ENCODE data around the gene DHH. TPM values are rescaled to one million over a fixed set of nuclear protein-coding genes. Genes with fewer than 3 reads are reported as not detected.
A peak's percentile ranks its signal among the peaks of the same experiment; 100 is the strongest.

The DHH gene
- total and polyA plus RNA-seq, 9 of the 15 experiments (the other 6 are each of a cell fraction or from before 2014, with no cell fraction given), result 0.07 to 2.6 (median 0.54) TPM

- H3K9me3 ChIP-seq (replicated peaks; ENCODE audit: control insufficient read depth, insufficient read depth, low read depth, low read length), result no peaks in the 10 kb centered on the region
- POLR2A ChIA-PET, result interaction anchor here (0.7 to 3.4 kb wide), 11 partner anchors 8 to 88 kb away, joined by 3 to 13 read pairs (median 4); partner anchors contain the start of genes RHEBL1 and TUBA1B
- CTCF ChIA-PET (ENCODE audit: low intra/inter-chr PET ratio), result interaction anchor here (0.7 kb wide), 1 partner anchor 26 kb away, joined by 3 read pairs; no protein-coding TSS in a partner anchor
- no peak overlapping the region for H2AFZ ChIP-seq (ENCODE audit: low read depth, low read length)
- H3K9me1 ChIP-seq (ENCODE audit: control insufficient read depth, insufficient read depth, low read length), result no peaks in the 10 kb centered on the region
- FAIRE-seq (no peak), DNase-seq (ENCODE audit: extremely low read depth in 1 of 4, low spot score in 3 of 4) (no peak), ATAC-seq (no peak)
- in situ Hi-C loops (cut with MboI) (no loop called here), intact Hi-C loops (cut with micrococcal nuclease) (no loop called here)
- no peaks in the 10 kb centered on the region for H3K79me2 ChIP-seq (ENCODE audit: control insufficient read depth, insufficient read depth, low read length)
- H3K27ac ChIP-seq (ENCODE audit: extremely low read depth, low read depth, low read length), result no peak overlapping the region
- WGBS (ENCODE audit: insufficient coverage, low coverage, missing lambda C conversion rate), result 100% methylated on average over 4 of the region's 4 CpGs
- no peak overlapping the region for H3K9ac ChIP-seq (ENCODE audit: insufficient read depth in 1 of 2, low read depth in 2 of 2, low read length in 2 of 2)
- no peak overlapping the region for H3K4me3 ChIP-seq
- no peak for TF ChIP-seq ZSCAN32 (CRISPR knock-in tag; IDR thresholded peaks at IDR 0.05)
- peak; percentile 14; the same call in 1 of the 2 replicates for TF ChIP-seq RBFOX2 (IDR thresholded peaks at IDR 0.05; ENCODE audit: low read depth, low read length)
- peak; percentile 40; the same call in 1 of the 2 replicates for TF ChIP-seq FOXP4 (CRISPR knock-in tag; IDR thresholded peaks at IDR 0.05; ENCODE audit: borderline replicate concordance)
- TF ChIP-seq ZNF140 (CRISPR knock-in tag; IDR thresholded peaks at IDR 0.05), result no peak
- 0 out of 2 replicates have a peak, but pooled peaks have one; percentile 4 for TF ChIP-seq ZNF121 (CRISPR knock-in tag; conservative IDR thresholded peaks at IDR 0.05)
- no peak for TF ChIP-seq CC2D1A (IDR thresholded peaks at IDR 0.05)
- no peak overlapping the region for H3K4me2 ChIP-seq (ENCODE audit: insufficient read depth, low read length)
- BruUV-seq (replicated peaks), result no TSS peak
- peaks cover 4% of the 10 kb centered on the region; the same call in 1 of the 2 replicates for H4K20me1 ChIP-seq (replicated peaks; ENCODE audit: control insufficient read depth, insufficient read depth, low read length)
- H3K27me3 ChIP-seq (ENCODE audit: control insufficient read depth in 2 of 2, insufficient read depth in 2 of 2, low read length in 2 of 2), result no peaks in the 10 kb centered on the region
- H3K36me3 ChIP-seq (ENCODE audit: control insufficient read depth, insufficient read depth, low read length), result peaks cover 99% of the 10 kb centered on the region
- H3K4me1 ChIP-seq (replicated peaks in 1 of 2; ENCODE audit: control insufficient read depth in 2 of 2, insufficient read depth in 2 of 2, low read length in 2 of 2), result no peaks in the 10 kb centered on the region
Measured at GRCh38 chr12:49043241-49043640, 51.4 kb downstream of the DHH start.
